GM21526 (cell line): ENCODE results near the gene ARHGEF4.

ENCODE experiments used
- ATAC-seq: cut with Tn5 transposase; IDR thresholded peaks from one replicate; pipeline ENCODE4 v1.9.1; 2021; ENCODE audit warnings: moderate library complexity; ENCODE audit not compliant: unreplicated experiment, low FRiP score

ARHGEF4 gene

DNA sequence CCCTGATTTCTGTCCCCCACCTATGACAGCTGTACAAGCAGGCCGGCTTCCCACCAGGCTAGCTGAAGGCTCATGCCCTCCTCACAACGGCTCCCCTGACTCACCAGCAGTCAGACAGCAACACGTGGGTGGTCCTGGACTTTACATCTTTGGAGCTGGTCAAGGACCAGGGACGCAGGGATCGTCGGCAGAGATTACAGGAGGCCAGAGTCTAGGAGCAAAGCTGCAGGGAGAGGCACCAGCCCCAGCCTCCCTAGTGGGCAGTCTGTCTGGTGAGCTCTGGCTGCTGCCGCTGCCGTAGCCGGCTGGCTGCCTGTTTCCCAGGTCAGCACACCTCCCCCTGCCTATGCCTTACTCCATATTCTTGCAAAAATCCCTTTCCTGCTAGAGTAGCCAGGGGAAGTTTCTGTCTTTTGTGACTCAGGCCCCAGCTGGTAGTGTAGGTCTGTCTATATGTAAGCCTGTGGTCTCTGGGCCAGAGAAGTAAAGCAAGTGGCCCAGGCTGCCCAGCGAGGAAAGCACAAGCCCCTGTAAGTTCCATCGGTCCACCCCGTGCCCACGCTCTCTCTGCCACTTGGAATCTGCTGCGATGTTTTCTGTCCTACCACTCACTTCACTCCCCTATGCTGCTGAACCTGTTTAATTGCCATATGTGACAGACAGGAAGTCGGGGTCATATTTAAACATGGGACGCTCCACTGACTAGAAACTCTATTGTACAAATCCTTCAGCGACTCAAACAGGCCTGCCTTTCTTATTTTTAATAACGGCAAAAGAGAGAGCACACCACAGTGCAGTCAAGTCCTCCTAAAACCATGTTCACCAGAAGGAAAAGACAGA, 2.4 kb upstream of the ARHGEF4 start:
- no peak for ATAC-seq

DNA sequence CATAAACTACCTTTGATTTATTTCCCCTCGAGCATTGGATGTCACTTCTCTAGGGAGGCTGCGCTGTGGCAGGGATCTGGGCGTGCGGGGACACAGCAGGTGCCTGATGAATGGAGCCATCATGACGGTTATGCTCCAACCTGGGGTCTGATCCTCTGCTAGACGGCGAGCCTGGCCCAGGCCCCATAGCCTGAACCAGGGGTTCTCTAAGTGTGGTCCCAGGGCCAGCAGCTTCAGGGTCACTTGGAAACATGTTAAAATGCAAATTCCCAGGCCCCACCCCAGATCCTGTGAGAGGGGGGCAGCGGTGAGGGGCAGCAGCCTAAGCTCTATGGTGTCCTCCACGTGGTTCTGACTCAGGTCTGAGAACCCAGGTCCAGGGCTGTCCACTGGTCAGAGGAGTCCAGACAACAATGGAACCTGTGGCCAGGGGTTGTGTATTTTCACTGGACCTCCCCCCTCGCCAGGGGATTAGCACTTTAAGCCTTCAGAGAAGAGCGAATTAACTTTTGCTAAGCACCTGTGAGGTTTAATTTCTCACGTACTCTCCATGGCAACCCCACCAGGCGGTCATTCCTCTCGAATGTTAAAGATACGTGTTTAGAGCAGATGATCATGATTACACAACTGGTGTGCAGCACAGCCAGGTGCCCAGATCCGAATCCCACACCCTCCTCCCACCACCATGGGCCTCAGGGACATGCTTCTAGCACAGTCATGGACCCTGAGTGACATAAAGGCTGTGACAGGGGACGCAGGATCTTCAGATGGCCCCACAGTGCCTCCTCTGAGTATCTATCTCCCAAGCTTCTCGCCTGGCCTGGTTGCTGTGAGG, 1.6 kb upstream of the ARHGEF4 start:
- ATAC-seq = no peak

DNA sequence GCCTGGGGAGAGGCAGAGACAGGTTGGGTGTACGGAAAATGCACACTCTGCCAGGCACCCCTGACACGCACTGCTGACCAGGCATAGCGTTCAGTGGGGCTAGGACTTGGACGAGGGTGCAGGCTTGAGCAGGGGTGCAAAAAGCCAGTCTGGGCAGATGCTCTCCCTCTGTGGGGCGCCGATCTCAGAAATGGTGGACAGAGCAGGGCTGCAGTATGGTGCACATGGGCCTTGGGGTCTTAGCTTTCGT, 1.0 kb upstream of the ARHGEF4 start:
- ATAC-seq = no peak

DNA sequence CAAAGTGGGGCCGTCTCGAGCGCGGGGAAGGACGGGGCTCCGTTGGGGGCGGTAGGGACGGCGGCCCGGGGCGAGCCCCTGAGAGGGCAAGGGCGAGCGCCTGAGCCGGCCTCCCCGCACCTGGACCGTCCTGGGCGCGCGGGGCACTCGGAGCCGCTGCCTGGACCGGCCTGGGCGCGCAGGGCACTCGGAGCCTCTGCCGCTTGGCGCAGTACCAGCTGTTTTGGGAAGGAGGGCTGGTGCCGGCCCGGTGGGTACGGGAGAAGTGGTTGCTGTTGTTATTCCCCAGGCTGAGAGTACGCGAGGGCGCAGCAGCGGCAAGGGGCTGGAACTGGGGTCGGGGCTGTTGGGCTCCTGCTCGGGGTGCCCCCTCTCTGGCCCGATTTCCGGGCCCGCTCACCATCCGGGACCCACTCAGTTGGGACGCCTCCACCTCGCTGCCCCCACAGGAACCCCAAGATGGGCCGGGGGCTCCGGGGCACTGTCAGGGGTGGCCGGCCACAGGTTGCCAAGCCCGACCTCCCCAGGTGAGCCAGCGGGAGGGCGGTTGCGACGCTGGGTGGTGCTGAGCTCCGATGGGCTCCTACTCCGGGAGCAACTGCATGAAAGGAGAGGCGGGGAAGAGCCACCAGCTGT, 579 bp downstream of the ARHGEF4 start:
- no peak for ATAC-seq

DNA sequence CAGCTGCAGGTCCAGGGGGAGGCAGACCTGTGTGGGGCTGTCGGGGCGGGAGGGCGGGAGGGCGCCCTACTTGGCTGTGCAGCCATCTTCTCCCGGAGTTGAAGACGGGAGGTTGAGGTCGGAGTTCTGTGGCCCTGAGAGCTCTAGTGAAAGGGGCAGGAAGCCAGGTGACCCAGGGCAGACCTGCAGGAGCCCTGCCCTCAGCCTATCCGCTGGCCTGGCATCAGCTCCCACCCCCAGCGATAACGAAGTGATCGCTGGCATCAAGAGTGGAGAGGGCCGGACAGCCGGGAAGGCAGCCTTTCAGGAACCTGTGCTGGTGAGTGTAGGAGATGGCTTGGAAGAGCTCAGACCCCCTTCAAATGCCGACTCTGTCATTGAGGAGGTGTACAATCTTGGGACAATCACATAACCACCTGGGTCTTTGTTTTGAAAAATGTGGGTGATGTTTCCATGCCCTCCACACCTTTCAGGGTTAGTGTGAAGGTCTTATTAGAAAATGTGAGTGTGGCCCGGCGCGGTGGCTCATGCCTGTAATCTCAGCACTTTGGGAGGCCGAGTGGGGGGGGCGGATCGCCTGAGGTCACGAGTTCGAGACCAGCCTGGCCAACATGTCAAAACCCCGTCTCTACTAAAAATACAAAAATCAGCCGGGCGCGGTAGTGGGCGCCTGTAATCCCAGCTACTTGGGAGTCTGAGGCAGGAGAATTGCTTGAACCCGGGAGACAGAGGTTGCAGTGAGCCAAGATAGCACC, 1.3 kb downstream of the ARHGEF4 start:
- no peak for ATAC-seq

DNA sequence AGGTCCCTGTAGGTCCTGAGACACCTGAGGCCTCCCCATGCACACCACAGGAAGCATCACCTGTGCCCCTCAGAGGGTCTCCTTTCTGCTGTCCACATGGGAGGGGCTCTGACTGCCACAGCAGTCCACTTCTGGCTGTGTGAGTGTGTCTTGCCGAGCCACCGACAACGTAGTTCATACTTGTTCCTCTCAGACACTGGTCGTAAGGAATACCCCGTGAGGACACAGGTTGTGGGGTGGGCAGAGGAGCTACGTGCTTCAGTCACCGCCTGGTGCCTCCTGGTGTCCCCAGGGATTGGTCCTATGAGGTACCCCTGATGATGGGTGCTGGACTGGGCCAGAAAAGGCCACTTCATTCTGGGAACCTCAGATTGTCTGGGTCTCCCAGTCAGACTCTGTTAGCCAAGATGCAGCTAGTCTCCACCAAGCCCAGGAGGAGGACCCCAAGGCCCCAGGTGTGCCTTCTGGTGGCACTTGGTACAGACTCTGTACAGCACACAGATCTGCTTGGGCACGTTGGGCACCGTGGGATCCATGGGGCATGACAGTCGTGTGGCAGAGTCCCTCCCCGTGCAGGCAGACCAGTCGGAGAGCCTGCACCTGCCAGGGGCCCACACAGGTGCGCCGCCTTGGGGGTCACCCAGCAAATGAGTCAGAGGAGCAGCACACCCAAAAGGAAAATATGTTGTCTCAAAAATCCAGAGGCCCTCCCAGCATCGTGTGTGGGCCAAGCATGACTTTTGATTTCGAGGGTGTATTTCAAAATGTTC, 2.5 kb downstream of the ARHGEF4 start:
- no peak for ATAC-seq

DNA sequence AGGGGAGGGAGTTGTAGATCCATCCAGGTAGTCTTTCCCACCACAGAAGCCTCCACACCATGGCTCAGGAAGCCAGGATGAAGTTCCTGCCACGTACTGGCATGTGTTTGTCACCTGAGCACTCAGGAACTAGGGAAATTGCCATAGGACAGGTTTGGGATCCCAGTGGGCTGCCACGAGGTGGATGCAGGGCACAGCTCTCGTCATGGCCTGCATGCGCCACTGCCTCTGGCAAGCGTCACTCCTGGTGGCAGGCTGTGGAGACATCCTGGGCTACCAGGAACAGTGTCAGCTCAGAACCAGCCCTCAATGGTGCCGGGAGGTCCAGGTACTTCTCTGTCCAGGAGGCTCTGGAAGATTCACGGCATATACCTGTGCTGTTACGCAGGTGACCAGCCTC, 3.8 kb downstream of the ARHGEF4 start:
- ATAC-seq = no peak

DNA sequence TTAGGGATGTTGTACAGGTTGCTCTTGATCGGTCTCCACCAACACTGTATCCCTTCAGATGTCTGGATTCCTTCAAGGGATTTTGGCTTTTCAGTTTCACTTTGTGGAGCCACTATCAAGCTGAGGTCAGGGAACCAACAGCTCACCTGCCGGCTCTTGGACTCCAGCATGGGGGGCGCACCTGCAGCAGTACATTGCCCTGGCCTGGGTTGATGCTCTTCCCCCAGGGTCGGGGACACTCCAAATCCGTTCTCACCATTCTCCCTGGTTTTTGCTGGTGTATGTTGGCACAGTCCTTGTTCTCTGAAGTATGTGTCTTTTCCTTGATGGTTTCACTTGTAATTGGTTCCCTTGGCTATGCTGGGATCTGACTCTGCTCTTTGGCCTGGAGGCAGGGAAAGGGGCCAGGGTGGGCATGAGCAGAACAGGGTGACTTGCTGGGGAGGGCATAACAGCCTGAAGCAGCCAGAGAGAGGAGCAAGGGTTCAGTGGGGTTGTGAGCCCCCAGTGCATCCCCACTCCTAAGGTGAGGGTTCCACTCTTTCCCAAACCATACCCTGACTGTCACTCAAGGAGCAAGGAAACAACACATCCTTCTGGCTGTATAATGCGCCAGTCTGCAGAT, 5.1 kb downstream of the ARHGEF4 start:
- no peak for ATAC-seq

DNA sequence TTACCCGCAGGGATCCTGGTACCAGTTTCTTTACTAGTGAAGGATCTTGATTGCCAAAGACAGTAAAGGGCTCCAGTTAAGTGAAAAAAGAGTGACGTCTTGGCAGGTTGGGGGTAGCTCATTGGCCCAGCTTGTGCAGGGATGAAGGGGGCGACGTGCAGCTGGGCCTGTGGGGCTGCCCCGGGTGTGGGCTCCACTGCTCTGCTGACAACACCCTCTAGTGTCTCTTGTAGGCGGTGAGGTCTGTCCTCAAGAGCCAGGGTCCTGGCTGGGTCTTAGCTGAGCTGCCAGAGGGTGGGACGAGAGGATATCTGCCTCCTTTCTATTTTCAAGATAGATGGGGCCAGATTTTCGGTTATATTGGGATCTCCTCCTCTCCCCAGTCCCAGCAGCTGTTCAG, 6.1 kb downstream of the ARHGEF4 start:
- no peak for ATAC-seq

DNA sequence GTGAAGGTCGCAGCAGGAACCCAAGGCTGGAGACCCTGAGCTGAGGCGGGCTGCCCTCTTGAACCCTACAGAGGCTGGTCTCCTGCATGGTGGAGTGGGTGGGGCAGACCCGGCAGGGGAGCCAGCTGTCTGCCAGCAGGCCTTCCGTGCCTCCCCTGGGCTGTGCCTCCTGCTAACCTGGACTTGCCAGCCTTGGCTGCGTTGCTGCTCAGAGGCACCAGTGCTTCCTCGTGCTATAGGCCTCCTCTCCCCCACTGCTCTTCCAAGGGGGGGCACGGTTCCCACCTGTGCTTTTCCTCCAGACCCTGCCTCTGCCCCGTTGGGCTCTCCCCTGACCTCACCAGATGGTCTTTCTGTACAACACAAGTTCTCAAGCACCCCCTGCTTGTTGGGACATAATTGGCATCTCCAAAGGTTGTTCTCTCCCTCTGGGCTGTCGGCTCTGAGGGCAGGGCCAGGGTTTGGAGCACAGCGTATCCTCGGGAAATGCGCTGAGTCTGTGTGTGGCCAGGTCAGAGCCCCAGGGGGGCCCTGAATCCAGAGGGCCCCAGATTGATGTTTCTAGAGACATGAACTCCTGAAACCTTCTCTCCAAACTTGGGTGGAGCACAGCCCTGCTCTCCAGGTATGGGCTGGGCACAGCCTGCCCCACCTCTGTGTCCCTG, 6.7 kb downstream of the ARHGEF4 start:
- ATAC-seq = no peak

DNA sequence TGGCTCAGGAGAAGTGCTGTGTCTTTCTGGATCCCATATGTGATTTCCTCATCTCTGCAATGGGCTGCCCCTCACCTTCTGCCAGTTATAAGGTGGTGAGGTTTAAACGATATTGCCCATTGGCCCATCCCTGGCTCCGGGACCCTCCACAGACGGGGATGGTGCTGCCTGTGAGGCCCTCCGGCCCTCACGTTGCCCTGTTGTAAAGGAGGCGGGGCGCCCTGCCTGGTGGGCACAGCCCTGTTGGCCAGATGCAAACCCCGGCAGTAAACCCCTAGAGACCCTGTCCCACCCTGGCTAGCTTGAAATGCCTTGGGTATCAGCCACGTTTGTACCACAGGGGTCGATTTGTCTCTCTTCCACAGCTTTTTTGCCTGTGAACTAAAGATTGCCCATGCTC, 7.4 kb downstream of the ARHGEF4 start:
- ATAC-seq = no peak

DNA sequence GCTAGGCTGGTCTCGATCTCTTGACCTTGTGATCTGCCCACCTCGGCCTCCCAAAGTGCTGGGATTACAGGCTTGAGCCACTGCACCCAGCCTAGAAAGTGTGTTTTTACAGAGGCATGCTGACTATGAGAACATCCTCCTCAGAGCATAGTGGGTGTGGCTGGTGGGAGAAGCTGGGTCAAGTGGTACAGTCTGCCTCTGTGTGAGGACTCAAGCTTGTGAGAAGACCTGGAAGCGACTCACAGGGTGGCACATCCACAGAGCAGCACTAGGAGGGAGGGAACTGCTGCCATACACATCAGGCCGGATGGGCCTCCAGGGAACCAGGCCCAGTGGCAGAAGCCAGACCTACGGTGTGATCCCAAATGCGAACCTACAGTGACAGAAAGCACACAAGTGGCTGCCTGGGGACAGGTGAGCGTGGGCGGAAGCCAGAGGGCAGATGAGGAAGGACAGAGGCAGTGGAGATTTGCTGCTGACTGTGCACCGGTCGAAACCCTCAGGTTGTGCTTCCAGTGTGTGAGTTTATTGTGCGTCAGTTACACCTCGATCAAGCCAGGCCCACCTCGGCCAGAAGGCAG, 8.9 kb downstream of the ARHGEF4 start:
- no peak for ATAC-seq

DNA sequence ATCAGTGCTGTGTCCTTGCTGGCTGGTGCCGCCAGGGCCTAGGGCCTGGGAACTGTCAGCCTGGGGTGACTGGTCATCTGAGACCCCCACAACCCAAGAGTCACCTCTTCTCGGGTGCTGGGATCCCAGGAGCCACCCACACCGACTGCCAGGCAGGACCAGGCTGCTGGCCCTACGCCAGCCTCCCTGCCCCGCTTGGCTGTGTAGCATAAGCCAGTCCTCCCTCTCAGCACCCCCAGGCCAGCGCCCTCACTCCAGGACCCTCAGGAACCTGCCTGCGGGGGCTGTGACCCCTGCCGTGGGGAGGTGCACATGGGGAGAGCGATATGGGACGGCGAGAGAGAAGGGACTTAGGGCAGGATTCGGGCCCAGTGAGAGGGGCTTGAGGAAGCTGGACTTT, 9.5 kb downstream of the ARHGEF4 start:
- ATAC-seq = no peak

DNA sequence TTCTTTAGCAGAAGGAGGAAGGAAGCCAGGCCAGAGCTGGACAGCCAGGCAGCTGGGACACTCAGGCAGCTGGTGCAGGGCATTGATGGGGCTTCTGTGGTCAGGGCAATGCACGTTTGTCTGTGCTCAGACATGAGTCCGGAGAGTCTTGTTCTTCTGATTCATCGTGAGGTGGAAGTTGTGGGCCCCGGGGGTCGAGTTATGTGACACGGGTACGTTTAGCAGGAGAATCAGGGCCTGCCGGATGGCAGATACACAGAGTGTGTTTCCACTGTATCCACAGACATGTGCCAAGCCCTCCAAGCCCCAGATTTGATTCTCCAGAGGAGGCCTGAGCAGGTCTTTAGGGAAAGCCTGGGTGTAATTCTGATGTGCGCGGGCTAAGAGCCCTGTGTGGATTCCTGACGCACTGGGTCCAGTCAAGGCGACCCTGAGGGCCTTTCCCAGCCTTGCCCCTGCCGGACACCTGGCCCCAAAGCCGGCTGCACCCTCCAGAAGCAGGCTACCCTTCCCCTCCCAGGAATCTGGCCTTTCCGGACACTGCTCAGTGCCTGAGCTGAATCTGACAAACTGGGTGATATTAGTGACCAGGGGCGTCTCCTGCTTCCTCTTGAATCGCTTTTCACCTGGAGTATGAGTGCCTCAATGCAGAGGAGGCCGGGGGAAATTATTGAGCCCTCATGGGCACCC, 10.1 kb downstream of the ARHGEF4 start:
- no peak for ATAC-seq

DNA sequence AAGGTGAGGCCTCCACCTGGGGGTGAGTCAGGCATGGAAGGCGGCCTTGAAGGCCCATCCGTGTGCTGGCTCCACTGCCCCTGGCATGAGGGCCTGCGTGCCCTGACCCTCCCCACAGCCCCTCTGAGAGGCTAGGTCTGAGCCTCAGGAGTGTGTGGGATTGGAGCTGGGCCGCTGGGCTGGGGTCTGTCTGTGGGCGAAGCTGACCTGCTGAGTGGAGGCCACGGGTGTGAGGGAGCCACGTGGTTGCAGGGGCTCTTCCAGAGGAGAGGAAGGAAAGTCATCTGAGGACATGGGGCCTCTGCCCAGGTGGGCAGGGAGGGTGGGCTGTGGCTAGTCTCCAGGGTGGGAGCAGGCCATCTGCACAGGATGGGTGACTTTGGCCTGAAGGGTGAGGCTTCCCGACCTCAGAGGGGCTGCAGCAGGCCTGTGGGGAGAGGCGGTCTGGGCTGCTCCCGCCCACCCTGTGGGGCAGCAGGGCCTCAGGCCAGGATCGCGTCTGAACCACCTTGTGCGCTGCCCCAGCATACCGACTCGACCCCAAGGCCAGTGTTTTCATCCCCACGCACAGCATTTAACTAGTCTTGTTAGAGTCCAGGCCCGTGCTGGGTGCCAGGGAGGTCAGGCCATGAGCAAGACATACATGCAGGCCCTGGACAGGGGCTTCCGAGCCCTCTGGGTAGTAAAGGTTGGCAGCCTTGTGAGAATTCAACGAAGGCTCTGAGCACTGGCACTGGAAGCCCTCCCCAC, 11.2 kb downstream of the ARHGEF4 start:
- ATAC-seq = no peak

DNA sequence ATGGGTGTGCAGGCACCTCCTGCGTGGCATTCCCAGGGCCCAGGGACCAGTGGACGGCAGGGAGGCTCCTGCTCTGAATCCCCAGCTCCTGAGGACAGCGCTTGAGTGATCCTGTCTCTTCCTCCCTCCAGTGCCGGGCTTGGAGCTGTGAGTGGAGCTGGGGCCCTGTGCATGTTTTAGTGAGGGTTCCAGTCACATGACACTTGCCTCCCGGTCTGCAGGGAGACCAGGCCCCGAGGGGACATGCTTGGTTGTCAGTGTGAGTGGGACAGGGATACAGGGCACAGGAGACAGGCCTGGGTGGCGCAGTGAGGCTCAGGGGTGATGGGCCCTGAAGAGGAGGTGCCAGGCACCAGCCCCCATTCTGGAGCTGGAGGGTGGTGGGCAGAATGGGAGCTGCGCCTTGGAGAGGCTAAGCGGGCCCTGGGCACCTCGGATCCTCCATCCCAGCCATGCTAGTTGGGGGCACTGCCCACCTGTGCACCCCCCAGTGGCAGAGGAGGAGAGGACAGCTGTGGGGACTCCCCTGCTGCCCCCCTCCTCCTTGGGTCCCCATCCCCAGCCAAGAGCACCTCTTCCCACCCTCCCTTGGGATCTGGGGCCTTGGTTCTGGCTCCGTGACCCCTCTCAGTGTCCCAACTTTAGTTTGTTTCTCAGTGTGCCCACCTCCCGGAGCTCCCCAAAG, 12.0 kb downstream of the ARHGEF4 start:
- ATAC-seq = no peak
